Measurements from ENCODE around the gene ANKRD11. TPM values are rescaled to one million over a fixed set of nuclear protein-coding genes. Genes with fewer than 3 reads are reported as not detected.
A peak's percentile ranks its signal among the peaks of the same experiment; 100 is the strongest.
"Not testable (repeated sequence)": the region's sequence is repeated elsewhere in the genome, so short reads cannot be mapped to it uniquely, and the experiment has no call there.

The ANKRD11 gene
- total and polyA plus RNA-seq, 7 experiments from 2014 or later = 8.7 to 254 (median 239) TPM

- H3K4me1 Mint-ChIP-seq = peaks cover 50 to 88% (median 71%) of the 10 kb centered on the region in 7 donors
- H3K27me3 ChIP-seq (ENCODE audit: control insufficient read depth in 2 of 2, insufficient read depth in 2 of 2, low read length in 2 of 2); DNase-seq; H3K27me3 Mint-ChIP-seq; H3K9me3 Mint-ChIP-seq; H3K9me3 ChIP-seq (ENCODE audit: control insufficient read depth in 2 of 3, low read length in 3 of 3); H3K27ac ChIP-seq (ENCODE audit: low read depth, low read length); H3K36me3 ChIP-seq (ENCODE audit: control insufficient read depth in 2 of 3, insufficient read depth in 3 of 3, low read length in 3 of 3); H3K4me3 ChIP-seq (ENCODE audit: low read length); ATAC-seq; POLR2A ChIA-PET: not testable (repeated sequence)
- H3K27ac Mint-ChIP-seq = peak overlapping the region in 7 of 9 donors; percentile 56 to 90 (median 72)
- H3K4me1 ChIP-seq (ENCODE audit: control insufficient read depth in 2 of 2, insufficient read depth in 2 of 2, low read length in 2 of 2) = peaks cover 16 to 32% of the 10 kb centered on the region in 2 donors
- CTCF ChIA-PET = interaction anchor here (1.2 kb wide), 1 partner anchor 142 kb away, joined by 3 read pairs; no protein-coding TSS in a partner anchor
- intact Hi-C loops (cut with micrococcal nuclease) = loop anchor here in 1 of 2 donors (5.0 kb wide), 1 partner anchor 37 kb away; no protein-coding TSS in a partner anchor
- peak overlapping the region in 4 of 10 donors; percentile 1 to 81 (median 55) for H3K4me3 Mint-ChIP-seq
- H3K36me3 Mint-ChIP-seq = peaks cover 4 to 23% (median 21%) of the 10 kb centered on the region in 5 donors
Measured at GRCh38 chr16:89389504-89390223, 100.7 kb downstream of the ANKRD11 start.

- DNase-seq = no peak
- Histone ChIP-seq H3K27ac (ENCODE audit: low read depth, low read length) (peak overlapping the region; percentile 13), H3K4me3 (ENCODE audit: low read length) (no peak overlapping the region), H3K9me3 (ENCODE audit: control insufficient read depth in 2 of 3, low read length in 3 of 3) (no peaks in the 10 kb centered on the region), H3K36me3 (ENCODE audit: control insufficient read depth in 2 of 3, insufficient read depth in 3 of 3, low read length in 3 of 3) (peaks cover 0 to 4% (median 0%) of the 10 kb centered on the region in 3 experiments), H3K4me1 (ENCODE audit: control insufficient read depth in 2 of 2, insufficient read depth in 2 of 2, low read length in 2 of 2) (peaks cover 21 to 43% of the 10 kb centered on the region in 2 donors), H3K27me3 (ENCODE audit: control insufficient read depth in 2 of 2, insufficient read depth in 2 of 2, low read length in 2 of 2) (no peaks in the 10 kb centered on the region)
- intact Hi-C loops (cut with micrococcal nuclease) = loop anchor here in 1 of 2 donors (5.0 kb wide), 1 partner anchor 36 kb away; no protein-coding TSS in a partner anchor
- Mint-ChIP-seq H3K27ac (peak overlapping the region in 8 of 9 donors; percentile 52 to 90 (median 78)), H3K9me3 (peaks cover 0 to 5% (median 3%) of the 10 kb centered on the region in 11 donors), H3K36me3 (peaks cover 4 to 23% (median 21%) of the 10 kb centered on the region in 5 donors), H3K4me3 (peak overlapping the region; percentile 17 to 82 (median 69)), H3K27me3 (no peaks in the 10 kb centered on the region), H3K4me1 (peaks cover 55 to 89% (median 73%) of the 10 kb centered on the region in 7 donors)
- ChIA-PET CTCF (no interaction called here), POLR2A (interaction anchor here (0.6 to 0.7 kb wide), 2 partner anchors 82 to 155 kb away, joined by 3 read pairs; no protein-coding TSS in a partner anchor)
- no peak for ATAC-seq
Measured at GRCh38 chr16:89388536-89388935, 101.8 kb downstream of the ANKRD11 start.

- peak overlapping the region in 8 of 9 donors; percentile 25 to 83 (median 69) for H3K27ac Mint-ChIP-seq
- ATAC-seq (no peak), DNase-seq (no peak)
- H3K4me3 ChIP-seq (ENCODE audit: low read length) = no peak overlapping the region
- POLR2A ChIA-PET = no interaction called here
- H3K4me1 ChIP-seq (ENCODE audit: control insufficient read depth in 2 of 2, insufficient read depth in 2 of 2, low read length in 2 of 2) = peaks cover 35 to 59% of the 10 kb centered on the region in 2 donors
- peaks cover 62 to 89% (median 76%) of the 10 kb centered on the region in 7 donors for H3K4me1 Mint-ChIP-seq
- peak overlapping the region; percentile 44 to 81 (median 68) for H3K4me3 Mint-ChIP-seq
- peaks cover 0 to 5% (median 2%) of the 10 kb centered on the region in 11 donors for H3K9me3 Mint-ChIP-seq
- H3K27ac ChIP-seq (ENCODE audit: low read depth, low read length) = no peak overlapping the region
- peaks cover 4 to 21% (median 18%) of the 10 kb centered on the region in 5 donors for H3K36me3 Mint-ChIP-seq
- no peaks in the 10 kb centered on the region for H3K36me3 ChIP-seq (ENCODE audit: control insufficient read depth in 2 of 3, insufficient read depth in 3 of 3, low read length in 3 of 3)
- intact Hi-C loops (cut with micrococcal nuclease) = loop anchor here in 1 of 2 donors (5.0 kb wide), 1 partner anchor 34 kb away; no protein-coding TSS in a partner anchor
- no peaks in the 10 kb centered on the region for H3K27me3 Mint-ChIP-seq
- no peaks in the 10 kb centered on the region for H3K9me3 ChIP-seq (ENCODE audit: control insufficient read depth in 2 of 3, low read length in 3 of 3)
- CTCF ChIA-PET = interaction anchor here (0.6 kb wide), 1 partner anchor 18 kb away, joined by 3 read pairs; no protein-coding TSS in a partner anchor
- H3K27me3 ChIP-seq (ENCODE audit: control insufficient read depth in 2 of 2, insufficient read depth in 2 of 2, low read length in 2 of 2) = no peaks in the 10 kb centered on the region
Measured at GRCh38 chr16:89386306-89387185, 103.8 kb downstream of the ANKRD11 start.

GRCh38 chr16:89385712-89386111 is 104.6 kb downstream of the ANKRD11 start:
- H3K4me3 Mint-ChIP-seq = peak overlapping the region in 7 of 10 donors; percentile 6 to 81 (median 37)
- peaks cover 4 to 21% (median 13%) of the 10 kb centered on the region in 5 donors for H3K36me3 Mint-ChIP-seq

GRCh38 chr16:89384282-89384681 is 106.1 kb downstream of the ANKRD11 start:
- POLR2A ChIA-PET = no interaction called here

More at GRCh38 chr16:89385712-89386111, 104.6 kb downstream of the ANKRD11 start:
- peak overlapping the region in 4 of 9 donors; percentile 18 to 62 (median 34) for H3K27ac Mint-ChIP-seq
- intact Hi-C loops (cut with micrococcal nuclease) = loop anchor here in 1 of 2 donors (5.0 kb wide), 1 partner anchor 33 kb away; no protein-coding TSS in a partner anchor
- H3K9me3 Mint-ChIP-seq = peaks cover 0 to 5% (median 2%) of the 10 kb centered on the region in 11 donors
- peaks cover 68 to 92% (median 83%) of the 10 kb centered on the region in 7 donors for H3K4me1 Mint-ChIP-seq
- no peak for DNase-seq
- Histone ChIP-seq H3K36me3 (ENCODE audit: control insufficient read depth in 2 of 3, insufficient read depth in 3 of 3, low read length in 3 of 3) (no peaks in the 10 kb centered on the region), H3K4me1 (ENCODE audit: control insufficient read depth in 2 of 2, insufficient read depth in 2 of 2, low read length in 2 of 2) (peaks cover 35 to 63% of the 10 kb centered on the region in 2 donors), H3K9me3 (ENCODE audit: control insufficient read depth in 2 of 3, low read length in 3 of 3) (no peaks in the 10 kb centered on the region), H3K27me3 (ENCODE audit: control insufficient read depth in 2 of 2, insufficient read depth in 2 of 2, low read length in 2 of 2) (no peaks in the 10 kb centered on the region), H3K4me3 (ENCODE audit: low read length) (no peak overlapping the region), H3K27ac (ENCODE audit: low read depth, low read length) (no peak overlapping the region)
- H3K27me3 Mint-ChIP-seq = no peaks in the 10 kb centered on the region
- POLR2A ChIA-PET = interaction anchor here (0.7 kb wide), 1 partner anchor 605 kb away, joined by 3 read pairs; no protein-coding TSS in a partner anchor
- no peak for ATAC-seq
- CTCF ChIA-PET = interaction anchor here (0.7 kb wide), 1 partner anchor 25 kb away, joined by 4 read pairs; no protein-coding TSS in a partner anchor

More at GRCh38 chr16:89384282-89384681, 106.1 kb downstream of the ANKRD11 start:
- Mint-ChIP-seq H3K36me3 (peaks cover under 1 to 11% (median 7%) of the 10 kb centered on the region in 5 donors), H3K27me3 (no peaks in the 10 kb centered on the region), H3K4me1 (peaks cover 76 to 100% (median 87%) of the 10 kb centered on the region in 7 donors), H3K9me3 (peaks cover 0 to 2% (median under 1%) of the 10 kb centered on the region in 11 donors), H3K4me3 (peak overlapping the region; percentile 64 to 90 (median 76)), H3K27ac (peak overlapping the region in 8 of 9 donors; percentile 46 to 93 (median 70))
- Histone ChIP-seq H3K27me3 (ENCODE audit: control insufficient read depth in 2 of 2, insufficient read depth in 2 of 2, low read length in 2 of 2) (no peaks in the 10 kb centered on the region), H3K4me3 (ENCODE audit: low read length) (no peak overlapping the region), H3K36me3 (ENCODE audit: control insufficient read depth in 2 of 3, insufficient read depth in 3 of 3, low read length in 3 of 3) (no peaks in the 10 kb centered on the region), H3K27ac (ENCODE audit: low read depth, low read length) (peak overlapping the region; percentile 1), H3K9me3 (ENCODE audit: control insufficient read depth in 2 of 3, low read length in 3 of 3) (no peaks in the 10 kb centered on the region), H3K4me1 (ENCODE audit: control insufficient read depth in 2 of 2, insufficient read depth in 2 of 2, low read length in 2 of 2) (peaks cover 43 to 63% of the 10 kb centered on the region in 2 donors)
- CTCF ChIA-PET = no interaction called here
- no peak for ATAC-seq
- intact Hi-C loops (cut with micrococcal nuclease) = no loop called here
- no peak for DNase-seq

Measured in naive thymus-derived CD4-positive, alpha-beta T cell (primary cell).